GM18498 (cell line): Measurements from ENCODE around the gene OTUD5.

Source experiments
- ATAC-seq: cut with Tn5 transposase; IDR thresholded peaks from one replicate; pipeline ENCODE4 v1.9.1; 2021; ENCODE audit warnings: mild to moderate bottlenecking, moderate library complexity; ENCODE audit not compliant: unreplicated experiment

Gene OTUD5

GRCh38 chrX:48972220-48973164, 15.1 kb upstream of the OTUD5 start:
- ATAC-seq = no peak

DNA sequence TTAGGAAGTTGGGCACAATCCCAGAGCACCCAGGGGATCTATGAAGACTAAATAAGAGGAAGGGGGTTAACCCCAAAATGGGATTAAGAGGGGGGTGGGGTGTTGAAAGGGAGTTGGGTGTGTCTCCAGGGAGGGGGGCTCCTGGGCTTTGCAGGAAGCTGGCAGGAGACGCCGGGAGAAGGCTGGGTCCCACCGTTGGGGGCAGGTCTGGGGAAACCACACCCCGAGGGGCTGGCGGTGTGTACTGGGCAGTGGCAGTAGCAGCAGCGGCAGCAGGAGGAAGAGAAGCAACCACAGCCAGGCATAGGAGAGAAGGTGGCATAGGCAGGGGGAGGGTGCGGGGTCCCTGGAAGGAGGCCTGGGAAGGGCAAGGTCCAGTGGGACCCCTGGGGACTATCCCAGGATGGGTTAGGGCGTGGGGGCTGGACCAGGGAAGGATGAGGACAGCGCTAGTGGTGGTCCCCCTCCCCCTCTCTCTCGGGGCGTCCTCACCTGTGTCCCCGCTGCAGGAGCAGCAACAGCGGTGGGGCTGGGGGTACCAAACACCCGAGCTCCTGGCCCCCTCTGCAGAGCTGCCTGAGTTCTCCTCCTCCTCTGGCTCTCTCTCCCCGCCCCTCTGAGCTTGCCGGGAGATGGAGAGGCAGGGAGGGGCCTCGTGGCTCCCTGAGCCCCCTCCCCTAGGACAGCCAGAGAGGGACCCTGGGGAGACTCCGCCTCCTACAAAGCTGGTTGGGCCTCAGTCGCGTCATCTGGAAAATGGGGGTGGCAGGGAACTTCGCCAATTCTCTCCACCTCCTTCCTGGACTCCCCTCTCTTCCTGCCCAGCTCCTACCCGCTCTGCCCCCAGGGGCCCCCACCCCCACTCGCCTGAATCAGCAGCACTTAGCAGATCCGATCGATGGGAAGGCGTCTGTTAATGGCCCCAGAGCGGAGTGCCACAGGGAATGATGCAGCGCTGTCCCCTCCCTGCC, 14.1 kb upstream of the OTUD5 start, which contains the start of gene KCND1:
TSS of gene KCND1 (minus strand) at position 596 of the 971 bp plus-strand sequence. CDS start 1,573 bp downstream, outside the sequence.
- ATAC-seq = no peak

DNA sequence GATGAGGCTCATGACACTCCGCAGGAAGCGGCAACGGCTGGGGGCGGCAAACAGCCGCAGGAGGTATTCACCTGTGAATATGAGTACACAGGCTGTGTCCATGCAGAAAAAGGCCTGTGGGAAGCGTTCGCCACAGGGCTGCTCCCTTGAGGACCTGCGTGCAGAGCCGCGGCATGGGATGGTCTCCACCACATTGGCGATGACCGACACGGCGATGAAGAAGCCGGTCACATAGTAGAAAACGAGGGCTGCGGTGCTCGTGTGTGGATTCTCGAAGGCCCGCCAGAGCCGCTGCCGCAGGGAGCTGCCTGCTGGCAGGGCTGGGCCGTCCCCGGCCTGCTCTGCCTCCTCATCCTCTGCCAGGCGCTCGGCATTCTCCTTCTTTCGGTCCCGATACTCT, 12.1 kb upstream of the OTUD5 start:
- ATAC-seq = no peak

GRCh38 chrX:48968377-48968776, 11.0 kb upstream of the OTUD5 start:
- ATAC-seq = no peak

GRCh38 chrX:48966796-48967579, 9.6 kb upstream of the OTUD5 start:
- ATAC-seq = no peak

DNA sequence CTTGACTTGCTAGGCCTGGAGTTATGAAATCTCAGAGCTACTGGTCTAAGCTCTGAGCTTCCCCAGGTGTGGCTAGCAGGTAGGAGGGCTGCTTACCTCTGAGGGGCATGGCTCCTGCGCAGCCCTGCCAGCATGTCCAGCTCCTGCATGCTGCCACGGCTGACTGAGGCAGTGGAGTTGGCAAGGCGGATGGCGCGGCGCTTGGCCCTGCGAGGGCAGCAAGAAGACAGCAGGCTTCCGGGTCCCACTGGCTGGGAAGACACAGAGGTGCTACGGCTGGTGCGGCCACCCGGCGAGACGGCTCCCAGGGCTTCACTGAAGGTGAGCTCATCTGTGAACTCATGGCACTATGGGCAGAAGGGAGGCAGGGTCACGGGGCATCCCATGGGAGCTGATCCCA, 8.6 kb upstream of the OTUD5 start:
- no peak for ATAC-seq

- no peak for ATAC-seq
These were observed 4.2 kb upstream of the OTUD5 start for GRCh38 chrX:48961585-48962091.

GRCh38 chrX:48960291-48960690, 2.9 kb upstream of the OTUD5 start:
- ATAC-seq = no peak

DNA sequence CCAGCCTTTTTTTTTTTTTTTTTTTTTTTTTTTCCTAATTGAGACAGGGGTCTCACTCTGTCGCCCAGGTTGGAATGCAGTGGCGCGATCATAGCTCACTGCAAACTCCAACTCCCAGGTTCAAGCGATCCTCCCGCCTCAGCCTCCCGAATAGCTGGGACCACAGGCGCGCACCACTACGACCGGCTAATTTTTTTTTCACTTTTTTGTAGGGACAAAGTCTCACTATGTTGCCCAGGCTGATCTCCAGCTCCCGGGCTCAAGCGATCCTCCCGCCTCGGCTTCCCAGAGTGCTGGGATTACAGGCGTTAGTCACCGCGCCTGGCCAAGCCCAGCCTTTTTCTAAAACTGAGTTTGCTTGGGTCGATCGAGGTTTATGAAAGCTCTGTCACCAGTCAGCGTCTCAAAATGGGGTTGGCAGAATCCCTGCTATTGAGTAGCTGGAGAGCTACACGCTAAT, 1.3 kb upstream of the OTUD5 start:
- ATAC-seq = no peak

DNA sequence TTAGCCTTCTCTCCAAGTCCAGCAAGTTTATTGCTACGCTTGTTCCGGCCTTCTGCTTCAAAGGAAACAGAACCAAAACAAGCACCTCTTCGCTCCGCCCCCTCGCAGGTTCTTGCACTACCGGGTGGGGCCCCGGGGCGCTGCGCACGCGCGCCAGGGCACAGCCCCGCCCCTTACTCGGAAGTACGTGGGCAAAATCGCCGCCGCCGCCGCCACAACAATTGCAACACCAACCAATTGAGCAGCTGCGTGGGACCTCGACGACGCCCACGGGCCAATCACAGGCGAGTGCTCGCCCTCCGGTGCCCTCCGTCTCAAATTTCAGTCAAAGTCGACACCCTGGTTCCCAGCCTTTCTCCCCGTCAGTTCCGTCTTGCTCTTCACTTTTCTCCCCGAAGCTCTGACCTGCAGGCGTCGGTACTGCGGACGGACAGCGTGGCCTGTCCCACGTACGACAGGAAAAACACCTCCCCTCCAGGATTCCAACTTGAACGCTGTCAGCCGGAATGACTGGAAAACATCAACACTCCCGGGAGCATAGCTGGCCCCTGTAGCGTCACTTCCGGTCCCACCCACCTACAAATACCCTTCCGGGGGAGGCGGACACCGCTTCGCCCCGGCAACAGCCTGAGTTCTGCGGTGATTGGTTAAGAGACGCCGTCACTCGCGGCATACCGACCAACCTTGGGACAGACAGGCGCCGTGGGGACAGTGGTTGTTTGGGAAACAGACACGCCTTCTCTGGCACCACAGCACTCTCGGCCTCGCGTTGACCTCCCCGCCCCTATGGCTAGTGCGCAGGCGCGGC, 624 bp upstream of the OTUD5 start:
- peak; percentile 88 for ATAC-seq

- peak; percentile 2 for ATAC-seq
These were observed 536 bp downstream of the OTUD5 start for GRCh38 chrX:48956728-48957414.

DNA sequence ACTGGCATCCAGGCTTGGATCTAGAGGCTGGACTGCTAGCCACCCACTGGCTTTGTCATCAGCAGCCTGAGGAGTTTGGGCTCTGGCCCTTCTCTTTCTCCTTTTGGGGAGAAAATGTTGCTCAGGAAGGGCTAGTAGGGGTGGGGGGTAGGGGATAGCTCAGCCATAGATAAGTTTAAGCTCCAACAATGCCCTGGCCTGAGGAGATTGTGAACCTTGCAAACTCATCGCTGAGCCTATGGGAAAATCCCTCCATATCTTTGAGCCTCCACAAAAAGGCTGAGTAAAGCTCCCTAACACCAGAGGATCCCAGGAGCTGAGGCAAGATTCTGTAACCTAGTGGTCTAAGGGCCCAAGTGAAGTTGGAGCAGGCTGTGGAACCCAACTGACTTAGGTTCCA, 8.8 kb downstream of the OTUD5 start:
- ATAC-seq = no peak

DNA sequence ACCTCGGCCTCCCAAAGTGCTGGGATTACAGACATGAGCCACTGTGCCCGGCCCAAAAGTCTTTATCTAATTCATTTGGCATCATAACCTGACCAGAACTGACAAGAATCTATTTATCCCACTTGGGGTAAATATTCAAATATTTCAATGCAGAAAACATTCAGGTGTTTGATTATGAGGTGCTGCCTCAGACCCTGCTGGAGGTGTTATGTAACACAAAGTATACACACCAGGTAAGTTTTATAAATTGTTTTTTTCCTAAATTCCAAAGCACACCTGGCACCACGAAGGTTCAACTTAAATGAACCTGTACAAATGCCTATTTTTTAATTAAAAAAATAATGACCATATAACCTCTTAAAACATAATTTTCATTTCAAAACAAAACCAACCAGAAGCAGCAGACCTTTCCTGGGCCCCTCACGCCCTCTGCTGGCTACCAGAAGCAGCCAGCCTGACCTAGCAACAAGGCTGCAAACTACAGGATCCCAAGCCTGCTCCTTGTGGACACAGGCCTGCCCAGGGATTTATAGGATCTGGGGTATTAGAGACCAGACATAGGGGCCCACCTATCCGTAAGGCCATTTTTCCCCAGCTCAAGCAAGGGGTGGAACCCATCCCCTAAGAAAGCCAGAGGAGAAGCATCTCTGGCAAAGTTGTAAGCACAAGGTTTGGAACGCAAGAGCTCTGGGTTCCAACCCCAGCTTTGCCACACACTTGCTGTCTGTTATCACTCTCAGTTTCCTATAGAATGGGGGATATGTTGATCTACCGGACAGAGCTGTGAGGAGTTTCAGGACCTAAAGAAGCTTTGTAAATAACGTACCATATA, 11.7 kb downstream of the OTUD5 start:
- no peak for ATAC-seq

- ATAC-seq = no peak
These were observed 14.5 kb downstream of the OTUD5 start for GRCh38 chrX:48942895-48943294.

GRCh38 chrX:48940404-48940955, 16.9 kb downstream of the OTUD5 start:
- ATAC-seq = no peak

DNA sequence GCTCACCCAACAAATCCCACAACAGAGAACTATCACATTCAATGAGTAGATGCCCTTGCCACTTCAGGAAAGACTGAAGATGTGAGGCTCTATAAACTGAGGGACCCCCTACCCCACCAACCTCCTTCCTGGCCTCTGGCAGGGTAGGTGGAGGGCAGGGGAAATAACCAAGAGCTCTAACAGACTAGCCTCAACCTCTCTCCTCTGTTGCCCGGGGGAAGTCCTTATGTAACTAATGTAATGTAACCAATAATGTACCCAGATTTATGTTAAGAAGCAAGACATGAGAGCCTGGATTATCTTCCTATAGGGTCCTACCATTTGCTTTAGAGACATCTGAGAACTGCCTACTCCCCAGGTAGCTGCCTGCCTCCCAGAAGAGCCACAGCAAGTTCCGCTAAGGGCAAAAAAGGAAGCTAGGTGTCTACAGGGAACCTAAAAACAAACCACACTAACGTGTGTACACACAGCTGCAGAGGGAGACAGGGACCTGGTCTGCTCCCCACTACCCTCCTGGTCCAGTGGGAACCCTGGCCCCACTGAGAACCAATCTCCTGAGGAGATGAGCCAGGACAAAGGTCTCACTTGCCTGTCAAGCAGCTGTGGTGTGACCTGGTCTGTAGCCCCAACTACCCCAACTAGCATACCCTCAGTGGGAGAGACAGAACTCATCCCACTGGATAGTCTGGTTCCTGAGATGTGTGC, 17.7 kb downstream of the OTUD5 start:
- ATAC-seq = peak; percentile 27
